ENCODE data around the gene CSK.

- TF ChIP-seq ZBTB33 (IDR thresholded peaks at IDR 0.05; ENCODE audit: borderline replicate concordance, low read depth) (no peak), SIN3A (IDR thresholded peaks at IDR 0.05; ENCODE audit: borderline replicate concordance, low read depth, low read length) (no peak), CTCF (IDR thresholded peaks at IDR 0.05) (no peak), EZH2phosphoT487 (IDR thresholded peaks at IDR 0.05; ENCODE audit: borderline replicate concordance, low read depth) (no peak), MAX (IDR thresholded peaks at IDR 0.05; ENCODE audit: low read depth) (no peak), REST (IDR thresholded peaks at IDR 0.05; ENCODE audit: low read depth, low read length) (no peak), TCF12 (IDR thresholded peaks at IDR 0.05) (no peak), POLR2AphosphoS5 (IDR thresholded peaks at IDR 0.05; ENCODE audit: low read depth, low read length) (no peak), EP300 (IDR thresholded peaks at IDR 0.05; ENCODE audit: borderline replicate concordance in 1 of 2, low read depth in 1 of 2, low read length in 1 of 2) (no peak), MXI1 (IDR thresholded peaks at IDR 0.05; ENCODE audit: low read depth, low read length) (no peak)
Measured at GRCh38 chr15:74829991-74830390, 48.1 kb downstream of the CSK start.
